ENCODE measurements around the gene IFNL2. TPM values are rescaled to one million over a fixed set of nuclear protein-coding genes. Genes with fewer than 3 reads are reported as not detected.
"Not testable (repeated sequence)": the region's sequence is repeated elsewhere in the genome, so short reads cannot be mapped to it uniquely, and the experiment has no call there.

Gene IFNL2
- total RNA-seq, 1 donor from 2014 or later = not detected

GRCh38 chr19:39251081-39251480 is 17.1 kb upstream of the IFNL2 start:
- intact Hi-C loops (cut with micrococcal nuclease) = no loop called here
- DNase-seq = no peak
- ATAC-seq = no peak

GRCh38 chr19:39251846-39252245 is 16.4 kb upstream of the IFNL2 start:
- ATAC-seq = no peak
- no peak for DNase-seq
- intact Hi-C loops (cut with micrococcal nuclease) = no loop called here

- no peak for ATAC-seq
- intact Hi-C loops (cut with micrococcal nuclease) = no loop called here
- DNase-seq = no peak
Observed at GRCh38 chr19:39252458-39252857, 15.7 kb upstream of the IFNL2 start.

- ATAC-seq (no peak), DNase-seq (no peak)
- intact Hi-C loops (cut with micrococcal nuclease) = no loop called here
Observed at GRCh38 chr19:39253374-39254149, 14.6 kb upstream of the IFNL2 start.

GRCh38 chr19:39254531-39255345 is 13.5 kb upstream of the IFNL2 start:
- ATAC-seq (no peak), DNase-seq (no peak)
- intact Hi-C loops (cut with micrococcal nuclease) = no loop called here

GRCh38 chr19:39257227-39257626 is 11.0 kb upstream of the IFNL2 start:
- DNase-seq (no peak), ATAC-seq (no peak)

GRCh38 chr19:39261704-39262103 is 6.5 kb upstream of the IFNL2 start:
- DNase-seq (no peak), ATAC-seq (no peak)
- intact Hi-C loops (cut with micrococcal nuclease) = no loop called here

More at GRCh38 chr19:39257227-39257626, 11.0 kb upstream of the IFNL2 start:
- intact Hi-C loops (cut with micrococcal nuclease) = no loop called here

- DNase-seq (no peak), ATAC-seq (no peak)
- intact Hi-C loops (cut with micrococcal nuclease) = no loop called here
Observed at GRCh38 chr19:39262496-39262895, 5.7 kb upstream of the IFNL2 start.

GRCh38 chr19:39263912-39264305 is 4.3 kb upstream of the IFNL2 start:
- no peak for ATAC-seq

GRCh38 chr19:39264306-39265290 is 3.6 kb upstream of the IFNL2 start:
- intact Hi-C loops (cut with micrococcal nuclease) = no loop called here
- ATAC-seq (peak; percentile 38), DNase-seq (peak; percentile 36)

More at GRCh38 chr19:39263912-39264305, 4.3 kb upstream of the IFNL2 start:
- DNase-seq = peak; percentile 27
- intact Hi-C loops (cut with micrococcal nuclease) = no loop called here

GRCh38 chr19:39265321-39265916 is 2.8 kb upstream of the IFNL2 start:
- intact Hi-C loops (cut with micrococcal nuclease) = no loop called here
- DNase-seq (peak; percentile 27), ATAC-seq (no peak)

GRCh38 chr19:39268531-39269223 is 481 bp downstream of the IFNL2 start:
- ATAC-seq; DNase-seq; intact Hi-C loops (cut with micrococcal nuclease): not testable (repeated sequence)

- DNase-seq; ATAC-seq; intact Hi-C loops (cut with micrococcal nuclease): not testable (repeated sequence)
Observed at GRCh38 chr19:39269369-39269768, 1.2 kb downstream of the IFNL2 start.

GRCh38 chr19:39270036-39270871 is 2.1 kb downstream of the IFNL2 start:
- intact Hi-C loops (cut with micrococcal nuclease) = no loop called here

GRCh38 chr19:39273859-39274258 is 5.7 kb downstream of the IFNL2 start:
- intact Hi-C loops (cut with micrococcal nuclease); DNase-seq: not testable (repeated sequence)

More at GRCh38 chr19:39270036-39270871, 2.1 kb downstream of the IFNL2 start:
- no peak for DNase-seq
- ATAC-seq = no peak

GRCh38 chr19:39275578-39275977 is 7.4 kb downstream of the IFNL2 start:
- DNase-seq = no peak
- intact Hi-C loops (cut with micrococcal nuclease) = no loop called here
- no peak for ATAC-seq

More at GRCh38 chr19:39273859-39274258, 5.7 kb downstream of the IFNL2 start:
- not testable (repeated sequence) for ATAC-seq

GRCh38 chr19:39276740-39277139 is 8.5 kb downstream of the IFNL2 start:
- no peak for ATAC-seq
- no peak for DNase-seq
- intact Hi-C loops (cut with micrococcal nuclease) = no loop called here
